ENCODE measurements around the gene GRN. TPM values are rescaled to one million over a fixed set of nuclear protein-coding genes. Genes with fewer than 3 reads are reported as not detected.

GRN gene
- total RNA-seq, 1 experiment from 2014 or later, result 127 TPM

- Histone ChIP-seq H2AK5ac (ENCODE audit: insufficient read length, low read length) (no peak overlapping the region), H4K20me1 (ENCODE audit: control insufficient read depth, insufficient read depth, insufficient read length) (no peaks in the 10 kb centered on the region), H3K79me2 (ENCODE audit: insufficient read depth, low read length) (no peaks in the 10 kb centered on the region), H3K23me2 (ENCODE audit: insufficient read length, low read depth, low read length, poor library complexity, severe bottlenecking) (peaks cover 12% of the 10 kb centered on the region), H3T11ph (ENCODE audit: low read length) (no peak overlapping the region), H3K14ac (ENCODE audit: insufficient read depth, low read length) (no peak overlapping the region), H2BK20ac (ENCODE audit: low read depth, low read length, poor library complexity, severe bottlenecking) (no peak overlapping the region), H3K56ac (ENCODE audit: insufficient read length, low read depth, low read length) (no peak overlapping the region), H4K91ac (ENCODE audit: insufficient read length, low read depth, low read length) (no peak overlapping the region), H3K79me1 (ENCODE audit: insufficient read depth, low read depth, low read length, poor library complexity, severe bottlenecking) (no peaks in the 10 kb centered on the region), H3K27me3 (ENCODE audit: insufficient read depth, low read length) (no peaks in the 10 kb centered on the region), H3K9me3 (ENCODE audit: control insufficient read depth, low read depth, low read length) (no peaks in the 10 kb centered on the region), H3K4ac (ENCODE audit: low read depth, low read length) (no peak overlapping the region), H3K18ac (ENCODE audit: insufficient read length, low read depth, low read length) (no peak overlapping the region), H3K4me2 (ENCODE audit: insufficient read depth, insufficient read length, low read length) (no peak overlapping the region), H2AFZ (ENCODE audit: low read length) (no peak overlapping the region), H4K5ac (ENCODE audit: insufficient read length, low read depth, low read length) (no peak overlapping the region), H3K27ac (ENCODE audit: insufficient read length, low read depth, low read length) (no peak overlapping the region), H4K8ac (replicated peaks; ENCODE audit: insufficient read length, low read depth, low read length) (no peak overlapping the region), H3K4me1 (ENCODE audit: insufficient read depth, low read length) (peaks cover 12% of the 10 kb centered on the region), H2BK15ac (ENCODE audit: low read depth, low read length) (no peak overlapping the region), H2BK120ac (ENCODE audit: low read depth, low read length, poor library complexity, severe bottlenecking) (no peak overlapping the region), H2BK12ac (ENCODE audit: insufficient read length, low read depth, low read length) (no peak overlapping the region), H2BK5ac (ENCODE audit: insufficient read length, low read length) (no peak overlapping the region), H3K9ac (ENCODE audit: extremely low read depth, insufficient read length, low read length) (no peak overlapping the region), H3K23ac (ENCODE audit: insufficient read length, low read depth, low read length) (no peak overlapping the region)
- no peaks in the 10 kb centered on the region for H3K9me3 Mint-ChIP-seq
- H3K4me3 Mint-ChIP-seq, result no peak overlapping the region
- H3K27me3 Mint-ChIP-seq (ENCODE audit: low read depth), result peaks cover 2% of the 10 kb centered on the region
- H3K27ac Mint-ChIP-seq, result peak overlapping the region in 1 of 3 experiments; percentile 93; a peak in 3 of 7 replicates
- no CpG with 5 or more reads among the region's 6 CpGs for WGBS (ENCODE audit: extremely low coverage, insufficient read length, low lambda C conversion rate)
- peaks cover 22 to 36% of the 10 kb centered on the region in 2 experiments for H3K4me1 Mint-ChIP-seq
- TF ChIP-seq, protein P1, sequence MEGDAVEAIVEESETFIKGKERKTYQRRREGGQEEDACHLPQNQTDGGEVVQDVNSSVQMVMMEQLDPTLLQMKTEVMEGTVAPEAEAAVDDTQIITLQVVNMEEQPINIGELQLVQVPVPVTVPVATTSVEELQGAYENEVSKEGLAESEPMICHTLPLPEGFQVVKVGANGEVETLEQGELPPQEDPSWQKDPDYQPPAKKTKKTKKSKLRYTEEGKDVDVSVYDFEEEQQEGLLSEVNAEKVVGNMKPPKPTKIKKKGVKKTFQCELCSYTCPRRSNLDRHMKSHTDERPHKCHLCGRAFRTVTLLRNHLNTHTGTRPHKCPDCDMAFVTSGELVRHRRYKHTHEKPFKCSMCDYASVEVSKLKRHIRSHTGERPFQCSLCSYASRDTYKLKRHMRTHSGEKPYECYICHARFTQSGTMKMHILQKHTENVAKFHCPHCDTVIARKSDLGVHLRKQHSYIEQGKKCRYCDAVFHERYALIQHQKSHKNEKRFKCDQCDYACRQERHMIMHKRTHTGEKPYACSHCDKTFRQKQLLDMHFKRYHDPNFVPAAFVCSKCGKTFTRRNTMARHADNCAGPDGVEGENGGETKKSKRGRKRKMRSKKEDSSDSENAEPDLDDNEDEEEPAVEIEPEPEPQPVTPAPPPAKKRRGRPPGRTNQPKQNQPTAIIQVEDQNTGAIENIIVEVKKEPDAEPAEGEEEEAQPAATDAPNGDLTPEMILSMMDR (conservative IDR thresholded peaks at IDR 0.05), result no peak
- peaks cover 0 to 15% (median 9%) of the 10 kb centered on the region in 3 experiments; a peak in 5 of 7 replicates for H3K36me3 Mint-ChIP-seq (ENCODE audit: insufficient read depth in 1 of 3, low read depth in 3 of 3)
- DNase-seq, result no peak
Observed at GRCh38 chr17:44359006-44359405, 13.9 kb downstream of the GRN start.

Data from H9 (cell line).